GM19328 (cell line): ENCODE data around the gene PPP1R3D.

Experiments used
- ATAC-seq: cut with Tn5 transposase; IDR thresholded peaks from one replicate; pipeline ENCODE4 v1.9.1; 2021; ENCODE audit warnings: mild to moderate bottlenecking, moderate library complexity; ENCODE audit not compliant: unreplicated experiment

The PPP1R3D gene

GRCh38 chr20:59948828-59949720 is 9.0 kb upstream of the PPP1R3D start:
- peak; percentile 64 for ATAC-seq

GRCh38 chr20:59948212-59948611 is 8.1 kb upstream of the PPP1R3D start:
- no peak for ATAC-seq

- ATAC-seq: no peak
Measured at GRCh38 chr20:59947376-59947775, 7.3 kb upstream of the PPP1R3D start.

GRCh38 chr20:59945731-59946130 is 5.6 kb upstream of the PPP1R3D start:
- no peak for ATAC-seq

- no peak for ATAC-seq
Measured at GRCh38 chr20:59945175-59945574, 5.1 kb upstream of the PPP1R3D start.

GRCh38 chr20:59944726-59945125 is 4.6 kb upstream of the PPP1R3D start:
- ATAC-seq: no peak

GRCh38 chr20:59942245-59942644 is 2.1 kb upstream of the PPP1R3D start:
- no peak for ATAC-seq

- ATAC-seq: no peak
Measured at GRCh38 chr20:59940956-59941294, 820 bp upstream of the PPP1R3D start.

GRCh38 chr20:59939879-59940128 is 301 bp downstream of the PPP1R3D start:
- ATAC-seq: peak; percentile 21

- ATAC-seq: no peak
Measured at GRCh38 chr20:59939052-59939878, 840 bp downstream of the PPP1R3D start.

GRCh38 chr20:59938696-59939051 is 1.4 kb downstream of the PPP1R3D start:
- no peak for ATAC-seq

- no peak for ATAC-seq
Measured at GRCh38 chr20:59938221-59938620, 1.9 kb downstream of the PPP1R3D start.

GRCh38 chr20:59937150-59937549 is 3.0 kb downstream of the PPP1R3D start:
- no peak for ATAC-seq

- no peak for ATAC-seq
Measured at GRCh38 chr20:59936409-59936808, 3.7 kb downstream of the PPP1R3D start.

- no peak for ATAC-seq
Measured at GRCh38 chr20:59935457-59936185, 4.5 kb downstream of the PPP1R3D start.

GRCh38 chr20:59933849-59934585 is 6.1 kb downstream of the PPP1R3D start:
- ATAC-seq: peak; percentile 62

GRCh38 chr20:59933296-59933848 is 6.7 kb downstream of the PPP1R3D start, which contains the start of gene SYCP2:
Gene SYCP2 (minus strand): TSS chr20:59933637. CDS start chr20:59922413, 11,224 bp downstream.
- ATAC-seq: no peak

- ATAC-seq: no peak
Measured at GRCh38 chr20:59932616-59933295, 7.3 kb downstream of the PPP1R3D start.

- no peak for ATAC-seq
Measured at GRCh38 chr20:59931511-59932312, 8.4 kb downstream of the PPP1R3D start.
